ENCODE measurements around the gene COL5A1.

- TF ChIP-seq, protein P1, sequence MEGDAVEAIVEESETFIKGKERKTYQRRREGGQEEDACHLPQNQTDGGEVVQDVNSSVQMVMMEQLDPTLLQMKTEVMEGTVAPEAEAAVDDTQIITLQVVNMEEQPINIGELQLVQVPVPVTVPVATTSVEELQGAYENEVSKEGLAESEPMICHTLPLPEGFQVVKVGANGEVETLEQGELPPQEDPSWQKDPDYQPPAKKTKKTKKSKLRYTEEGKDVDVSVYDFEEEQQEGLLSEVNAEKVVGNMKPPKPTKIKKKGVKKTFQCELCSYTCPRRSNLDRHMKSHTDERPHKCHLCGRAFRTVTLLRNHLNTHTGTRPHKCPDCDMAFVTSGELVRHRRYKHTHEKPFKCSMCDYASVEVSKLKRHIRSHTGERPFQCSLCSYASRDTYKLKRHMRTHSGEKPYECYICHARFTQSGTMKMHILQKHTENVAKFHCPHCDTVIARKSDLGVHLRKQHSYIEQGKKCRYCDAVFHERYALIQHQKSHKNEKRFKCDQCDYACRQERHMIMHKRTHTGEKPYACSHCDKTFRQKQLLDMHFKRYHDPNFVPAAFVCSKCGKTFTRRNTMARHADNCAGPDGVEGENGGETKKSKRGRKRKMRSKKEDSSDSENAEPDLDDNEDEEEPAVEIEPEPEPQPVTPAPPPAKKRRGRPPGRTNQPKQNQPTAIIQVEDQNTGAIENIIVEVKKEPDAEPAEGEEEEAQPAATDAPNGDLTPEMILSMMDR (IDR thresholded peaks at IDR 0.05): no peak
- TF ChIP-seq POLR2A (IDR thresholded peaks at IDR 0.05) (no peak), EP300 (IDR thresholded peaks at IDR 0.05) (no peak)
Observed at GRCh38 chr9:134787601-134788531, 146.3 kb downstream of the COL5A1 start.

All from tibial nerve (tissue), 4 donors.